CD4-positive, alpha-beta T cell treated with Interferon alpha-2 for 1 hour (primary cell): ENCODE measurements around the gene EIF2B5.

Source experiments
- DNase-seq, 2 donors: peaks; one replicate each; pipeline ENCODE4 v3.0.0-alpha.2; 2020 to 2022

Gene EIF2B5

GRCh38 chr3:184174646-184175492 is 39.7 kb downstream of the EIF2B5 start, which contains the start of gene AP2M1:
TSS of gene AP2M1 (plus strand) at chr3:184174855. CDS start at chr3:184176994, 2,139 bp downstream.
- DNase-seq: peak; percentile 99

- DNase-seq: no peak
Measured at GRCh38 chr3:184175506-184175905, 40.3 kb downstream of the EIF2B5 start.

GRCh38 chr3:184175981-184176376 is 40.8 kb downstream of the EIF2B5 start:
- no peak for DNase-seq

- no peak for DNase-seq
Measured at GRCh38 chr3:184176377-184177330, 41.5 kb downstream of the EIF2B5 start.

- DNase-seq: no peak
Measured at GRCh38 chr3:184177331-184177731, 42.2 kb downstream of the EIF2B5 start.

GRCh38 chr3:184177767-184178306 is 42.7 kb downstream of the EIF2B5 start:
- no peak for DNase-seq

GRCh38 chr3:184178521-184179138 is 43.5 kb downstream of the EIF2B5 start:
- DNase-seq: no peak

- DNase-seq: no peak
Measured at GRCh38 chr3:184180165-184180564, 45.0 kb downstream of the EIF2B5 start.

- DNase-seq: no peak
Measured at GRCh38 chr3:184181596-184181995, 46.4 kb downstream of the EIF2B5 start.

- DNase-seq: no peak
Measured at GRCh38 chr3:184183679-184184078, 48.5 kb downstream of the EIF2B5 start.

- no peak for DNase-seq
Measured at GRCh38 chr3:184184546-184185230, 49.5 kb downstream of the EIF2B5 start.

- peak; percentile 99 to 100 for DNase-seq
Measured at GRCh38 chr3:184185461-184186183, 50.5 kb downstream of the EIF2B5 start.

- DNase-seq: no peak
Measured at GRCh38 chr3:184186184-184186901, 51.2 kb downstream of the EIF2B5 start, which contains the start of gene ABCF3. TSS of gene ABCF3 (plus strand) at chr3:184186199. CDS start at chr3:184186208, 9 bp downstream.

- no peak for DNase-seq
Measured at GRCh38 chr3:184186902-184187207, 51.7 kb downstream of the EIF2B5 start.

- DNase-seq: no peak
Measured at GRCh38 chr3:184188080-184188479, 52.9 kb downstream of the EIF2B5 start.

GRCh38 chr3:184189421-184189820 is 54.3 kb downstream of the EIF2B5 start:
- no peak for DNase-seq

- DNase-seq: no peak
Measured at GRCh38 chr3:184192889-184193288, 57.7 kb downstream of the EIF2B5 start.

- DNase-seq: no peak
Measured at GRCh38 chr3:184193991-184194539, 58.9 kb downstream of the EIF2B5 start.
